PC-3 (cell line): Measurements from ENCODE around the gene RAB26.
"Not testable (repeated sequence)": the region's sequence is repeated elsewhere in the genome, so short reads cannot be mapped to it uniquely, and the experiment has no call there.

ENCODE experiments used
- EZH2 ChIP-seq: fragments of 300-600 bp; sonication (generic); IDR thresholded peaks from one replicate; pipeline ENCODE4 v1.6.1; 2017; ENCODE audit warnings: antibody characterized with exemption, mild to moderate bottlenecking, low read length; ENCODE audit not compliant: unreplicated experiment
- TF ChIP-seq, protein P1 (sequence below): fragments of 300-600 bp; sonication (generic); conservative IDR thresholded peaks from 2 replicates; pipeline ENCODE4 v1.5.1; 2017; ENCODE audit warnings: antibody characterized with exemption, low read depth, mild to moderate bottlenecking, low read length

DNA sequence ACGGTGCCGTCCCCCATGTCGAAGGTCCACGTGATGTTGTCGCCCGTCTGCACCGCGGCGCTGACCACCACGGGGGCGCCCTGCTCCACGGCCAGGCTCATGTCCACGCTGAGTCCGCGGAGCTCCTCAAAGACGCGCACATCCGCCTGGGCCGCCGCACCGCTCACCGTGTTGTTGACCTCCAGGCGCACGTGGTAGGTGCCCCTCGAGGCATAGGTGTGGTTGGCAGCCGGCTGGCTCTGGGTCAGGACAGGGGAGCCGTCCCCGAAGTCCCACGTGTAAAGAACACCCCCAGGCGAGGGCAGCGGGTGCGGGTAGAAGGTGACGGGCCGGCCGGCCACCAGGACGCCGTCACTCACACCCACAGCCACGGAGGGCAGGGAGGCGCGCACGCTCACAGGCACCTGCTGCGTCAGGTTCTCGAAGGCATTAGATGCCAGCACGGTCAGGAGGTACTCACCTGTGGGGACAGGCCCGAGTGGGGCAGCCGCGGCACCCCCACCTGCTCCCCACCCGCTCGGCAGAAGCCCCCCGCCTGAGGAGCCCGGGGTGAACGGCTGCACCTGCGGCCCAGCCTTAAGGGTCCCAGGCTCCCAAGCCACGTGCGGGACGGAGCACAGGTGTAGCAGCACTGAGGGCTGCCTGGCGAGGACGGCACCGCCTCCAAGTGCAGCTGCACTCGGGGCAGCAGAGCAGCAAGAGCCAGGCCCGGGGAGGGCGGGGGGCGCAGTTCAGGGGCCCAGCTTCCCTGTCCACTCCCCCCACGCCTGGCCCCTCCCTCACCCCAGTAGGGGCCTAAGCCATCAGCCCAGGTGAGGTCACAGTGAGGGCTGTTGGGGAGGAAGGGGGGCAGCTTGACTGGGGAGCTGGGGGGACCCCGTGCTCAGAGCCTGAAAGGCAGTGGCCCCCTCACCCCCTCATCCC is 36.8 kb upstream of the RAB26 start:
- TF ChIP-seq EZH2, result not testable (repeated sequence)
- TF ChIP-seq, protein P1, sequence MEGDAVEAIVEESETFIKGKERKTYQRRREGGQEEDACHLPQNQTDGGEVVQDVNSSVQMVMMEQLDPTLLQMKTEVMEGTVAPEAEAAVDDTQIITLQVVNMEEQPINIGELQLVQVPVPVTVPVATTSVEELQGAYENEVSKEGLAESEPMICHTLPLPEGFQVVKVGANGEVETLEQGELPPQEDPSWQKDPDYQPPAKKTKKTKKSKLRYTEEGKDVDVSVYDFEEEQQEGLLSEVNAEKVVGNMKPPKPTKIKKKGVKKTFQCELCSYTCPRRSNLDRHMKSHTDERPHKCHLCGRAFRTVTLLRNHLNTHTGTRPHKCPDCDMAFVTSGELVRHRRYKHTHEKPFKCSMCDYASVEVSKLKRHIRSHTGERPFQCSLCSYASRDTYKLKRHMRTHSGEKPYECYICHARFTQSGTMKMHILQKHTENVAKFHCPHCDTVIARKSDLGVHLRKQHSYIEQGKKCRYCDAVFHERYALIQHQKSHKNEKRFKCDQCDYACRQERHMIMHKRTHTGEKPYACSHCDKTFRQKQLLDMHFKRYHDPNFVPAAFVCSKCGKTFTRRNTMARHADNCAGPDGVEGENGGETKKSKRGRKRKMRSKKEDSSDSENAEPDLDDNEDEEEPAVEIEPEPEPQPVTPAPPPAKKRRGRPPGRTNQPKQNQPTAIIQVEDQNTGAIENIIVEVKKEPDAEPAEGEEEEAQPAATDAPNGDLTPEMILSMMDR, result not testable (repeated sequence)
